H1 (cell line): ENCODE data around the gene SMIM20. TPM values are rescaled to one million over a fixed set of nuclear protein-coding genes. Genes with fewer than 3 reads are reported as not detected.

Experiments
- CHD7 ChIP-seq: fragments of 300-600 bp; sonication (generic); IDR thresholded peaks from 2 replicates; pipeline ENCODE4 v1.7.1; 2012; ENCODE audit warnings: low read length, moderate library complexity, mild to moderate bottlenecking, inconsistent platforms; ENCODE audit not compliant: insufficient replicate concordance
- E2F6 ChIP-seq: IDR thresholded peaks from 2 replicates; pipeline ENCODE4 v1.6.1; 2012; ENCODE audit warnings: inconsistent platforms
- EP300 ChIP-seq, 2 experiments: IDR thresholded peaks; 1 replicate in 1 of 2; 2 replicates in 1 of 2; pipeline ENCODE4 v1.6.1; 2011 to 2012; ENCODE audit warnings: low read depth in 2 of 2, low read length in 2 of 2, mild to moderate bottlenecking in 2 of 2, borderline replicate concordance in 1 of 2, inconsistent platforms in 1 of 2, moderate library complexity in 1 of 2
- MAX ChIP-seq: IDR thresholded peaks from 2 replicates; pipeline ENCODE4 v1.6.1; 2012; ENCODE audit warnings: inconsistent platforms
- RBBP5 ChIP-seq: IDR thresholded peaks from 2 replicates; pipeline ENCODE4 v1.7.1; 2012; ENCODE audit warnings: low read depth, mild to moderate bottlenecking, inconsistent platforms, low read length, moderate library complexity, borderline replicate concordance
- RNF2 ChIP-seq: fragments of 200-900, 300-1000 bp; sonication (generic); IDR thresholded peaks from 2 replicates; pipeline ENCODE4 v1.7.1; 2016; ENCODE audit warnings: borderline replicate concordance, low read depth, mild to moderate bottlenecking, antibody characterized with exemption, low read length; ENCODE audit not compliant: poor library complexity, severe bottlenecking; ENCODE audit errors: missing control alignments
- SRF ChIP-seq: IDR thresholded peaks from 2 replicates; pipeline ENCODE4 v1.6.1; 2011; ENCODE audit warnings: mild to moderate bottlenecking, low read depth, low read length, moderate library complexity
- TBP ChIP-seq: IDR thresholded peaks from 2 replicates; pipeline ENCODE4 v1.6.1; 2011; ENCODE audit warnings: low read depth, low read length, improper control_type of control experiment
- TEAD4 ChIP-seq: IDR thresholded peaks from 2 replicates; pipeline ENCODE4 v1.6.1; 2012; ENCODE audit warnings: low read depth, low read length, inconsistent platforms, mixed read lengths
- YY1 ChIP-seq: IDR thresholded peaks from 2 replicates; pipeline ENCODE4 v1.6.1; 2011; ENCODE audit warnings: low read depth, mild to moderate bottlenecking, low read length
- polyA plus RNA-seq, 7 experiments: library from polyadenylated mRNA; depleted of rRNA in 3 of 7; stranded (reverse) in 5 of 7; unstranded in 2 of 7; fragments of >200 nt in 5 of 7; fragments of 200-250 nt in 2 of 7; gene quantifications; 1 replicate in 5 of 7; 2 replicates in 1 of 7; 4 replicates in 1 of 7; pipeline versions ENCODE4 v1.2.1 to v1.2.3, GENCODE V29; 2011 to 2013; ENCODE audit warnings: missing spikeins in 2 of 7, mixed read lengths in 2 of 7
- total RNA-seq: library from RNA; stranded (reverse); fragmentation: NEBNext Ultra II Directional; extraction: Animal tissue kit (Norgen Biotek cat#: 25700); gene quantifications from 2 replicates; pipeline ENCODE4 v1.2.1, GENCODE V29; 2021

The SMIM20 gene
- total and polyA plus RNA-seq, 2 of the 8 experiments (the other 6 are each of a cell fraction or from before 2014, with no cell fraction given), result 21.9 to 36.9 TPM

DNA sequence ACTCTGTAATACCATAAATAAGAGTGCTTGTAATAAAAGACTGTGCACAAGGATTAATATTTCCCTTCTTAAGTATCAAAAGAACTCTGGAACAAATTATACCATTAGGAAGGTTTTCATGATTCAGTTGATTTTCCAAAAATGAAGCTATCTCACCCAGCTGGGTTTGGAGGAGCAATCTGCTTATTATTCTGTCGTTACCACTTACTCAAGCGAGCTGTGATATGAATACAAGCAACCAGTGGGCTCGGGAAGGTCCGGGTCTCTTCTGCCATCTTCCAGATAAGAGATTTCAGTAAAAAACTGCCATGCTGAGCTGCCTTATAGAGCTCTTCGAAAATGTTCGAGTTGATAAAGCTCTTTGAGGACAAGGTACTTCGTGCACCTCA, 15.3 kb downstream of the SMIM20 start (continued):
- no peak for TF ChIP-seq CHD7
- no peak for TF ChIP-seq YY1
- TF ChIP-seq RNF2, result no peak
- TF ChIP-seq E2F6, result no peak
- TF ChIP-seq TEAD4, result no peak
- TF ChIP-seq RBBP5, result no peak
- no peak for TF ChIP-seq EP300 (IDR thresholded peaks at IDR 0.05; ENCODE audit: borderline replicate concordance in 1 of 2, low read depth in 2 of 2, low read length in 2 of 2)
- TF ChIP-seq TBP, result no peak
- TF ChIP-seq SRF, result no peak
- TF ChIP-seq MAX, result no peak
